Prostate gland (tissue), 2 donors: Measurements from ENCODE around the gene ADD2. TPM values are rescaled to one million over a fixed set of nuclear protein-coding genes. Genes with fewer than 3 reads are reported as not detected.

ENCODE experiments used
- DNase-seq: peaks from one replicate; pipeline ENCODE4 v3.0.0-alpha.2; 2019; ENCODE audit warnings: low spot score
- H3K27ac ChIP-seq, 2 donors: fragments of 200-600 bp; sonication (generic); 2 replicates each; pipeline ENCODE4 v1.5.1; 2017 to 2019
- H3K27me3 ChIP-seq: fragments of 200-600 bp; sonication (generic); replicated peaks from 2 replicates; pipeline ENCODE4 v1.5.1; 2019; ENCODE audit not compliant: insufficient read depth
- H3K36me3 ChIP-seq, 2 donors: fragments of 200-600 bp; sonication (generic); 1 replicate in 1 of 2; 2 replicates in 1 of 2; pipeline versions ENCODE4 v1.5.1 to v1.8.1; 2017 to 2019
- H3K4me1 ChIP-seq: fragments of 200-600 bp; sonication (generic); replicated peaks from 2 replicates; pipeline ENCODE4 v1.5.1; 2019
- H3K4me3 ChIP-seq, 2 donors: fragments of 200-600 bp; sonication (generic); 2 replicates each; pipeline ENCODE4 v1.5.1; 2017 to 2019
- H3K9me3 ChIP-seq: fragments of 200-600 bp; sonication (generic); 2 replicates; pipeline ENCODE4 v1.5.1; 2017
- POLR2A ChIP-seq: fragments of 450-650 bp; IDR thresholded peaks from one replicate; pipeline ENCODE4 v1.6.1; 2016; ENCODE audit warnings: antibody characterized with exemption, mild to moderate bottlenecking
- POLR2AphosphoS5 ChIP-seq: sonication (generic); formaldehyde crosslinking; IDR thresholded peaks from one replicate; pipeline ENCODE4 v1.6.1; 2017; ENCODE audit warnings: antibody characterized with exemption
- WGBS: methylation state at CpG from one replicate; pipeline ENCODE4 v1.1.5; 2018; 5-methylcytosine and 5-hydroxymethylcytosine counted together
- intact Hi-C: fragments of 100-400 bp; cut with DNase I; formaldehyde crosslinking; loops from one replicate; pipeline ENCODE4 v1.14.2; 2022
- total RNA-seq, 2 donors: library from RNA; depleted of rRNA; stranded (reverse); fragments of >200 nt; gene quantifications; one replicate each; pipeline ENCODE4 v1.1.0, GENCODE V29; 2016
- TF ChIP-seq, protein P1 (sequence below), 4 experiments: fragments of 200-600 bp in 2 of 4; fragments of 450-650 bp in 2 of 4; sonication (generic) in 2 of 4; IDR thresholded peaks; 1 replicate in 3 of 4; 2 replicates in 1 of 4; pipeline ENCODE4 v1.5.1; 2016 to 2019; ENCODE audit warnings: antibody characterized with exemption in 4 of 4, mild to moderate bottlenecking in 2 of 4, moderate library complexity in 2 of 4

ADD2 gene
- total RNA-seq, 2 donors from 2014 or later, result 0.32 to 3.1 TPM

DNA sequence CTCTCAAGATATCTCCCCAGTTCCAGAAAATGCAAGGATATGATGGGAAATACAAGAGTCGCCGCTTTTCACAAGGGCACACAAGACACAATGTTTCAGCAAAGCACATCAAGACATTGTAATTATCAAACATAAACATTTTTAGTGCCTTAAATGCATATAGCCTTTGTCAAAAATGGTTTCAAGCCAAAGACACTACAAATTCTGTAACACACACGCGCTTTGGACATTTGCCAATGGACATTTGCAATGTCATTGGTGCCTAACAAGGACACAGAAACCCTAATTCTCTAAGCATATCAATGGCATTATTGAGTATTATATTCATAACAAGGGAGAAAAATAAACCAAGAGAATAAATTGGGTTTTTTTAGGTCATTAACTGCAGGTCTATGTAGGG lies 16.1 kb downstream of the ADD2 start:
- Histone ChIP-seq H3K36me3 (no peaks in the 10 kb centered on the region), H3K4me3 (no peak overlapping the region), H3K27ac (no peak overlapping the region), H3K27me3 (peaks cover 3% of the 10 kb centered on the region), H3K4me1 (no peaks in the 10 kb centered on the region), H3K9me3 (no peaks in the 10 kb centered on the region)
- 76% methylated on average over 4 of the region's 4 CpGs for WGBS
- DNase-seq, result no peak
- TF ChIP-seq POLR2AphosphoS5, result no peak
- no peak for TF ChIP-seq POLR2A
- TF ChIP-seq, protein P1, sequence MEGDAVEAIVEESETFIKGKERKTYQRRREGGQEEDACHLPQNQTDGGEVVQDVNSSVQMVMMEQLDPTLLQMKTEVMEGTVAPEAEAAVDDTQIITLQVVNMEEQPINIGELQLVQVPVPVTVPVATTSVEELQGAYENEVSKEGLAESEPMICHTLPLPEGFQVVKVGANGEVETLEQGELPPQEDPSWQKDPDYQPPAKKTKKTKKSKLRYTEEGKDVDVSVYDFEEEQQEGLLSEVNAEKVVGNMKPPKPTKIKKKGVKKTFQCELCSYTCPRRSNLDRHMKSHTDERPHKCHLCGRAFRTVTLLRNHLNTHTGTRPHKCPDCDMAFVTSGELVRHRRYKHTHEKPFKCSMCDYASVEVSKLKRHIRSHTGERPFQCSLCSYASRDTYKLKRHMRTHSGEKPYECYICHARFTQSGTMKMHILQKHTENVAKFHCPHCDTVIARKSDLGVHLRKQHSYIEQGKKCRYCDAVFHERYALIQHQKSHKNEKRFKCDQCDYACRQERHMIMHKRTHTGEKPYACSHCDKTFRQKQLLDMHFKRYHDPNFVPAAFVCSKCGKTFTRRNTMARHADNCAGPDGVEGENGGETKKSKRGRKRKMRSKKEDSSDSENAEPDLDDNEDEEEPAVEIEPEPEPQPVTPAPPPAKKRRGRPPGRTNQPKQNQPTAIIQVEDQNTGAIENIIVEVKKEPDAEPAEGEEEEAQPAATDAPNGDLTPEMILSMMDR (IDR thresholded peaks at IDR 0.05), result no peak
- intact Hi-C loops, result no loop called here

DNA sequence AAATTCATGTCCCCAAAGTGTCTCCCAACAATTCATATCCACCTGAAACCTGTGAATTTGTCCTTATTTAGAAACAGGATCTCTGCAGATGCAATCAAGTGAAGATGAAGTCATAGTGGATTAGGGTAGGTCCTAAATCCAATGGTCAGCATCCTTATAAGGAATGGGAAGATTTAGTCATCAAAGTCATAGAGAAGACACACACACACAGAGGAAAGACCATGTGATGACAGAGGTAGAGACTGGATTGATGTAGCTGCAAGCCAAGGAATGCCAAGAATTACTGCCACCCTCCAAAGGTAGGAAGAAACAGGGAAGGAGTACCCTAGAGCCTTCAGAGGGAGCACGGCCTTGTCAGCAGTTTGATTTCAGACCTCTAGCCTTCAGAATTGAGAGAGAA lies 17.7 kb downstream of the ADD2 start:
- TF ChIP-seq, protein P1 (IDR thresholded peaks at IDR 0.05), result no peak
- 88% methylated on average over 1 of the region's 1 CpG for WGBS
- DNase-seq, result no peak
- H3K36me3 ChIP-seq, result no peaks in the 10 kb centered on the region
- H3K27ac ChIP-seq, result no peak overlapping the region
- H3K9me3 ChIP-seq, result no peaks in the 10 kb centered on the region
- H3K27me3 ChIP-seq, result no peaks in the 10 kb centered on the region
- intact Hi-C loops, result no loop called here
- no peak overlapping the region for H3K4me3 ChIP-seq
- H3K4me1 ChIP-seq, result no peaks in the 10 kb centered on the region

DNA sequence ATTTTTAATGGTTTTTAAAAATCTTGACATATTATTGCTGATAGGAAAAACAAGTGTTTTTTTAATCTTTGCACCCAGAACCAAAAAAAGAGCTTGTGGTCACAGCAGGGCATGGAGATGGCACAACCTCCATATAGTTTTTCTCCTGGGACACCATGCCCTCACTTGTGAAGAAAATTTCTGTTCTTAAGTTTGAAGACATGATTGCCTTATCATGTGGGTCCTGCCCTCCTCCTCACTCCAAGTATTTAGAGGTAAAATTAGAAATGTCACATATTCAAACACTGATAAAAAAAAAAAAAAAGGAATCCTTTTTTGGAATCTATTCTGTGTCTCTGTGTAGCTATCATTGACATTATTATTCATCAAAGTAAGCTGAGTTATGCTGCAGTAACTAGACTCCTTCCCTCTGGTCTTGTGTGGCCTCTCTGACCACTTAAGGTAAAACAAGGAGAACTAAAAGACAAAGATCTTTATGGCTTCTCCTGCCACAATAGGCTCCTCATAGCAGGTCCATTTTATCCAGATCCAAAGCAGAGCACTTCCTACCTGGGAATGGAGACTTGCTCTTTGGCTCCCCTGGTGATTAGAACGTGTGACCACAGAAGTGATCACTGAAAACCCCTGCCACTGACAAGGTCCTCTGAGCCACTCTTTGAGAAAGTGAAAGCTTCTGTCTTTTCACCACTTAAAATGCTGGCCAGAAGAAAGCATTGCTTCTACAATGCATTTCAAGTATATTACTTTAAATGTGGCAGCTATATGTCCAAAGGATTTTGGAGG lies 19.8 kb downstream of the ADD2 start:
- no peaks in the 10 kb centered on the region for H3K9me3 ChIP-seq
- intact Hi-C loops, result no loop called here
- TF ChIP-seq POLR2A (no peak), POLR2AphosphoS5 (no peak)
- TF ChIP-seq, protein P1 (IDR thresholded peaks at IDR 0.05), result no peak
- H3K4me1 ChIP-seq, result no peaks in the 10 kb centered on the region
- WGBS, result 37% methylated on average over 1 of the region's 1 CpG
- H3K27ac ChIP-seq, result no peak overlapping the region
- no peak for DNase-seq
- no peaks in the 10 kb centered on the region for H3K27me3 ChIP-seq
- H3K36me3 ChIP-seq, result no peaks in the 10 kb centered on the region
- H3K4me3 ChIP-seq, result no peak overlapping the region

DNA sequence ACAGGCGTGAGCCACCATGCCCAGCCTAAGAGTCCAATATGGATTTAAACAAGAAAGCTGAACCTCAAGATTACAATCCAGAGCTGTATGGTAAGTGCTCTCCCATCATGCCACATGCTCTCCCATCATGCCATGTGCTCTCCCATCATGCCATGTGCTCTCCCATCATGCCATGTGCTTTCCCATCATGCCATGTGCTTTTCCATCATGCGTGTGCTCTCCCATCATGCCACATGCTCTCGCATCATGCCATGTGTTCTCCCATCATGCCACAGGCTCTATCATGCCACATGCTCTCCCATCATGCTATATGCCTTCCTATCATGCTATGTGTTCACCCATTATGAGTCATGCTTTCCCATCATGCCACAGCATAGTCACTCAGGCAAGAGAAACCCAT lies 20.7 kb downstream of the ADD2 start:
- 95% methylated on average over 3 of the region's 3 CpGs for WGBS
- Histone ChIP-seq H3K36me3 (no peaks in the 10 kb centered on the region), H3K9me3 (no peaks in the 10 kb centered on the region), H3K4me3 (no peak overlapping the region), H3K27me3 (no peaks in the 10 kb centered on the region), H3K27ac (no peak overlapping the region), H3K4me1 (no peaks in the 10 kb centered on the region)
- DNase-seq, result no peak
- TF ChIP-seq, protein P1 (IDR thresholded peaks at IDR 0.05), result no peak
- TF ChIP-seq POLR2A (no peak), POLR2AphosphoS5 (no peak)
- intact Hi-C loops, result no loop called here
